G401.6 (cell line): Measurements from ENCODE around the gene CDC42EP2.
"Not testable (repeated sequence)": the region's sequence is repeated elsewhere in the genome, so short reads cannot be mapped to it uniquely, and the experiment has no call there.

Source experiments
- FAIRE-seq: peaks from 2 replicates; lab custom pipeline; 2012; peaks lifted over from hg19 to GRCh38; lab: Jason Lieb, UNC

CDC42EP2 gene

DNA sequence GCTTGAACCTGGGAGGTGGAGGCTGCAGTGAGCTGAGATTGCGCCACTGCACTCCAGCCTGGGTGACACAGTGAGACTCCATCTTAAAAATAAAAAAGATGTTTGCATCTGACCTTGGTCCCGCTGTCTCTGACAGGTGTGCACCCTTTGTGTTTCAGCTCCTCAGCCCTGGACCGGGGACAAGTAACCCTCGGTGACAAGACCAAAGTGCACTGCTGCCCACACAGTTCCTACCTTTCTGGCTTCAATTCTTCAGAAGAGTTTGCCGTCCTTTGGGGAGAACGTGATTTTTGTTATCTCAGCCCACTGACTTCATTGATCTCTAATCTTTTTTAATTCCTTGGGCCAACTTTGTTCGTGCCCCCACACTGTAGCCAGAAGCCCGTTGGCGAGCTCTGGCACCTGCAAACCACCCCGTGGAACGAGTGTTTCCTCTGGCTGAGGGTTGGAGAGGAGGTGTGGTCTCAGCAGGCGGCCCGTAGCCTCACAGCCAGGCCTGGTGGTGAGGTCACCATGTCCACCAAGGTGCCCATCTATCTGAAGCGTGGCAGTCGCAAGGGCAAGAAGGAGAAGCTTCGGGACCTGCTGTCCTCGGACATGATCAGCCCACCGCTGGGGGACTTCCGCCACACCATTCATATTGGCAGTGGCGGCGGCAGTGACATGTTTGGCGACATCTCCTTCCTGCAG, 5.9 kb downstream of the CDC42EP2 start:
- no peak for FAIRE-seq

GRCh38 chr11:65321076-65321475, 6.4 kb downstream of the CDC42EP2 start:
- no peak for FAIRE-seq

DNA sequence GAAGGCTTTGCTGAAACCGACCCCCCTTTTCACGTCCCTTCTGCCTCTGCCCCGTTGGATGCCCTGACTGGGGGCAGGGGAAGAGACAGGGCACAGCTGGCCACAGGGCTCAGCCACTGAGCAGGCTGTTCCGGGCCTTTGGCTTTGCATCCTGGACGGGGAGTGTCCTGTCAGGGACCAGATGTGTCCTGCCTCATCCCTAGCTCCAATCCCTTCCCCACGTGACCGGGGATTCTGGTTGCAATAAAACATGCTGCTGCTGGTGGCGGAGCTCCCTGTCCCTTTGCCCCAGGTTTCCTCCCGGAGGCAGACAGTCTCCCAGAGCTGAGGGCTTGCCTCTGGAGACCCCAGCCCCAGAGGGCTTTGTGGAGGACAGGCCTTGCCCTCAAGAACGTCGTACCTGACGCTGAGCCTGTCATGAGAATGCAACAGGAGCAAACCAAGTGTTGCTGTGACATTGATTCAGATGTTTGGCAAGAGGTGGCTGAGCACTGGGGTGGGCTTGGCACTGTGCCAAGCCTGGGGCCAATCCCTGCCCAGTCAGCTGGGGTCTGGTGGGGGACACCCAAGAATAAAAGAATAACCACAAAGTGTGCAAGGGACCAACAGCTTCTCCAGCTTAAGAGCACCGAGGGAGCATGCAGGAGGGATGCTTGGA, 7.3 kb downstream of the CDC42EP2 start:
- FAIRE-seq, result no peak

GRCh38 chr11:65323813-65324212, 9.1 kb downstream of the CDC42EP2 start:
- no peak for FAIRE-seq

GRCh38 chr11:65325435-65325834, 10.8 kb downstream of the CDC42EP2 start:
- FAIRE-seq, result no peak

- FAIRE-seq, result no peak
These were observed 12.4 kb downstream of the CDC42EP2 start for GRCh38 chr11:65327021-65327420.

GRCh38 chr11:65329478-65329877, 14.8 kb downstream of the CDC42EP2 start:
- no peak for FAIRE-seq

DNA sequence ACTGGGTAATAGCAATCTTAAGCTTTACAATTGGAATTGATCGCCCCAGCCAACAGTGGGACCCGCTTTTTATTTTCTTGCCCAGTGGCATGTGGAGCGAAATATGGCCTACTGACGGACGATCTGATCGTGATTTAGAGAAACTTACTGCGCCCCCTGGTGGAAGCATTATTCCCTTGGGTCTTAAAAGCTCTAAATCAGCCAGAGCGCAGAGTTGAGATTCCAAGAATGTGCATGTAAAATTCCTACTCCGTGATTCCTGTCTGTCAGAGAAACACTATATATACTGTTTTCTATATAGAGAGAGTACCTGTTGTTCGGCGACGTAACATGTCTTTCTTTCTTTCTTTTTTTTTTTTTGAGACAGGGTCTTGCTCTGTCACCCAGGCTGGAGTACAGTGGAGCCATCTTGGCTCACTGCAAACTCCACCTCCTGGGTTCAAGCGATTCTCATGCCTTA, 15.3 kb downstream of the CDC42EP2 start:
- FAIRE-seq, result peak; percentile 95

- no peak for FAIRE-seq
These were observed 15.9 kb downstream of the CDC42EP2 start for GRCh38 chr11:65330544-65330943.

DNA sequence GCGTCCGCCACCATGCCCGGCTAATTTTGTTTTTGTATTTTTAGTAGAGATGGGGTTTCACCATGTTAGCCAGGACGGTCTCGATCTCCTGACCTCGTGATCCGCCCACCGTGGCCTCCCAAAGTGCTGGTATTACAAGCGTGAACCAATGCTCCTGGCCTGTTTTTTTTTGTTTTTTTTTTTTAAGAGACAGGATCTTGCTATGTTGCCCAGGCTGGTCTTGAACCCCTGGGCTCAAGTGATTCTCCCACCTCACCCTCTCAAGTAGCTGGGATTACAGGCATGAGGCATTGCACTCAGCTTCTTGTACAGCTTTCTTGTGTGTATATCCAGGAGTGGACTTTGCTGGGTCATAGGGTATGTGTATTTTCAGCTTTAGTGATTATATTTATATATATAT, 17.9 kb downstream of the CDC42EP2 start:
- not testable (repeated sequence) for FAIRE-seq

DNA sequence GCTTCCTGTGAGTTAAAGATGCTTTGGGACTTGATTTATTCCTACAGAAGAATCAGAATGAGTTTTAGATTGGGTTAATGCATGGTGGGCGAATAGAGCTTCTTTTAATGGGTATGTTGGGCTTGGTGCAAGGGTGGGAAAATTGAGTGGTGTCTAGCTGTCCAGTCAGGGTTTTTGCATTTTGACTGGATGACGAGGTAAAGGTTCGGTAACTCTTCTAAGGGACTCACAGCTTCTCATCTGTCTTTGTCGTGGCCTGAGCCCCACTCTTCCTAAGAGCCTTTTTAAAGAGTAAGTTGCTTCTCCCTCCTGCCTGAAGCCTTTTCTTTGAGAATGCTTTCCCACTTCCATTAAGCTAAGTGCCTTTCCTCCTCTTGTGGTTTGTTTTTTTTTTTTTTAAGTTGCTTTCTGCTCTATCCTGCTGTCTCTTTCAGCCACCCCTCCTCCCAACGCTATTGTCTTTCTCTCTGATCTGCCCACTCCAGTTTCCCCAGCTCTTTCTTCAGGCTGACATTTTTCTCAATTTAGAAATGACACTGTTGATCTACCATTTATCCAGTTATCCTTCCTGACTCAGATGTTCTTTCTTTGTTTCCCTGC, 20.1 kb downstream of the CDC42EP2 start:
- FAIRE-seq, result no peak

DNA sequence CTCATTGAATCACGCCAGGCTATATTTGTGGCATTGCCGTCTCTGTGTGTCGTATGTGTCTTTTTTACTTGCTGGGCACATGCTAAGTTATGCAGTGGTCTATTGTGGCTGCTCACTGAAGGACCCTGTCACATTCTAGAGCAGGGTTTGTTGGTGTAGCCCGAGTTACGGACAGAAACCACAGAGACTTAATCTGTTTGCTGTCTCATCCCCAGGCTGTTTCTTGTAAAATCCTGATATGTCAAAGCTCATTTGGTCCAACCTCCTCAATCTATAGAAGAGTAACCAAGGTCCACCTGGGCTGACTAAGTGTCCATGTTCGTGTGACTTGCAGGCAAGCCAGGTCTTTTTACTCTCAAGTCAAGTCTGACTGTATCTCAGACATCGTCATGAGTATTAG, 24.0 kb downstream of the CDC42EP2 start:
- no peak for FAIRE-seq

GRCh38 chr11:65340226-65340625, 25.6 kb downstream of the CDC42EP2 start:
- no peak for FAIRE-seq

GRCh38 chr11:65341856-65342255, 27.2 kb downstream of the CDC42EP2 start:
- no peak for FAIRE-seq

DNA sequence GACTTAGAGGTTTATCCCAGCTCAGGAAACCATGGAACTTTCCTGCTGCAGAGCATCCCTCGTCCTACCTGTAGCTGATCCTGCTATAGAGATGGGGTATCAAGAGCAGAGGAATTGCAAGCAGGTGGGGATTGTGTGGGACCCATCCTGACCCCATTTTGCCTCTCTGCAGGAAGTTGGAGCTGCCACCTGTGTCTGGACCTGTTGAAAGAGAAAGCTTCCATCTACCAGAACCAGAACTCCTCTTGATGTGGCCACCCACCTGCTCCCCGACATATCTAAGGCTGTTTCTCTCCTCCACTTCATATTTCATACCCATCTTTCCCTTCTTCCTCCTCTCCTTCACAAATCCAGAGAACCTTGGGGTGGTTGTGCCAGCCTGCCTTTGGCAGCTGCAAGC, 36.8 kb downstream of the CDC42EP2 start:
- no peak for FAIRE-seq

DNA sequence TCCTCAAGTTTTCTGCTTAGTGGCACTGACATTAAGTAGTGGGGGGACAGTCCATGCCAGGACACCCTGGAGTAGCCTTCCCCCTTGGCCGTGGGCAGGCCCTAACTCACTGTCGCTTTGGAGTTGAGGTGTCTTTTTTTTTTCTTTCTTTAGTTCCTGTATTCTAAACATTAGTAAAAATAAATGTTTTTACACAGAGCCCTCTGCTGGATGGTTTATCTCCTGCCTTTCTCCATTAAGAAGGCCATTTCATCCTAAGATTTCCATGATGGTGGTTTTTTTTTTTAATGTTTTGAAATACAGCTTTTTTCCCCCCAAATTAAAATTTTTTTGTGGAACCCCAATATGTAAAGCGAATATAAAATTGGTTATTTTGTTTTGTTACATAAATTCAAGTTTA, 38.1 kb downstream of the CDC42EP2 start:
- FAIRE-seq, result peak; percentile 97

DNA sequence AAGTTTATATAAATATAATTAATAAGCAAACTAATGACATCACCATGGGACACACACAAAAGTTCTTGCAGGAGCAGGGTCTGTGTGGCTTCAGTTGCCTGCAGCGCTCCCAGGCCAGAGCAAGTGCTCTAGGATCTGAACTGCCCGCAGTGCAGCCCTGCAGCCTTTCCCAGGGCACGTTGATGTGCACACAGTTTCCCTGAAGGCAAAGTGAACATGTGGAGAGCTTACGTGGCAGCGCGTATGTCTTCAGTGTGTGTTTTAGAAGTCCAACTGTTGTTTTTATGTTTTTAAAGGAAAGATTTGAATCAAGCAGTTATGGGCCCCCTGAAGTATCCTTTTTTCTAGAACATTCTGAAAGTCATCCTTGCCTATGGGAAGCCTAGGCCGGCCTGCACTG, 38.7 kb downstream of the CDC42EP2 start:
- FAIRE-seq, result no peak

- no peak for FAIRE-seq
These were observed 39.2 kb downstream of the CDC42EP2 start for GRCh38 chr11:65353900-65354264.

- peak; percentile 82 for FAIRE-seq
These were observed 39.8 kb downstream of the CDC42EP2 start, which contains the start of gene TIGD3 for GRCh38 chr11:65354265-65355012. Gene TIGD3 (plus strand): TSS chr11:65354751. CDS start chr11:65355809, 1,058 bp downstream.

GRCh38 chr11:65355013-65355775, 40.5 kb downstream of the CDC42EP2 start:
- FAIRE-seq, result no peak

GRCh38 chr11:65355776-65356393, 41.2 kb downstream of the CDC42EP2 start:
- FAIRE-seq, result no peak
